Superior temporal gyrus (tissue), 1 donor: Measurements from ENCODE around the gene MEAK7.
A peak's percentile ranks its signal among the peaks of the same experiment; 100 is the strongest.

Experiments
- DNase-seq: peaks from one replicate; pipeline ENCODE4 v3.0.0-alpha.2; 2016; ENCODE audit errors: extremely low spot score

The MEAK7 gene

GRCh38 chr16:84513123-84513522 lies 8.7 kb upstream of the MEAK7 start:
- no peak for DNase-seq

GRCh38 chr16:84511831-84512230 lies 7.4 kb upstream of the MEAK7 start:
- no peak for DNase-seq

- peak; percentile 93 for DNase-seq
Measured at GRCh38 chr16:84511180-84511800, 6.8 kb upstream of the MEAK7 start.

DNA sequence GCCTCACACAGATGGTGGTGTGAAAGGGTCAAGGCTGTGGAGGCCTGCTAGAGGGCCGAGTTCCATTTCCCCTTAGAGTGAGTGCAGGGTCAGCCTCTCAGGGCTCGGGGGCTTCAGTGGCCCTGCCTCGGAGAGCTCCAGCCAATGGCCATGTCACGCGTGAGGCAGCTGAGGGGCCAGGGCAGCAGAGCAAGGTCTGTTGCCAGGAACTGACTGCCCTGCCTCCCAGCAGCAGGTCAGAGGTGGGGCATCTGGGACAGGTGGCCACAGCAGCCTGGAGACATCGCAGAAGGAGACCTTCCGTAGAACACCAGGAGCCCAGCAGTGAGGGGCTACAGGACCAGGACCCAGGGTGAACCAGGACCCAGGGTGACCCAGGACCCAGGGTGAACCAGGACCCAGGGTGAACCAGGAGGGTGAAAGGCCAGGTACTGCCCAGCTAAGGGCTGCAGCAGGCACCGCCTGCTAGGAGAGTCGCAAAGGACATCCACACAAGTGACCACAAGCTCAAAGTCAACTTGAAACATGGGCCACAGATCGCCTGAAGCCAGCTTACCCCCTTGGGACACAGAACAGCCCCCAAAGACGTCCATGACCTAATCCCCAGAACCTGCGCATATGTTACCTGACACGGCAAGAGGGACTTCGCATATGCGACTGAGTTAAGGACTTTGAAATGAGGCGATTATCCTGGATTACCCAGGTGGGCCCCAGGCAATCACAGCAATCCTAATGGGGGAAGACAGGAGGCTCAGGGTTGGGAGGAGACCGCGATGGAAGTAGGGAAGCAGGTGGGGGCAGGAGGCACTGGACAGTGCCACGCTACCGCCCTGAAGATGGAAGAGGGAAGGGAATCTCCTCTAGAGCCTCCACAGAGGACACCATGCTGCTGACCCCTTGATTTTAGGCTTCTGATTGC lies 4.8 kb upstream of the MEAK7 start:
- DNase-seq, result no peak

DNA sequence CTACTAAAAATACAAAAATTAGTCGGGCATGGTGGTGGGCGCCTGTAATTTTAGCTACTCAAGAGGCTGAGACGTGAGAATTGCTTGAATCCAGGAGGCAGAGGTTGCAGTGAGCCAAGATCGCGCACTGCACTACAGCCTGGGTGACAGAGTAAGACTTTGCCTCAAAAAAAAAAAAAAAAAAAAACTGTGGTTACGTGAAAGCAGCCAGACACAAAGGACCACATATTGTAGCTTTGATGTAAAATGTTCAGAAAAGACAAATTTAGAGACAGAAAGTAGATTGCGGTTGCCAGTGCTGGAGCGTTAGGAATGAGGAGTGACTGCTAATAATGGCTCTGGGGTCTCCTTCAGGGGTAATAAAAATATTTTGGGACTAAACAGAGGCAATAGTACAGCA lies 4.0 kb upstream of the MEAK7 start:
- no peak for DNase-seq

GRCh38 chr16:84507011-84507982 lies 2.8 kb upstream of the MEAK7 start:
- no peak for DNase-seq

DNA sequence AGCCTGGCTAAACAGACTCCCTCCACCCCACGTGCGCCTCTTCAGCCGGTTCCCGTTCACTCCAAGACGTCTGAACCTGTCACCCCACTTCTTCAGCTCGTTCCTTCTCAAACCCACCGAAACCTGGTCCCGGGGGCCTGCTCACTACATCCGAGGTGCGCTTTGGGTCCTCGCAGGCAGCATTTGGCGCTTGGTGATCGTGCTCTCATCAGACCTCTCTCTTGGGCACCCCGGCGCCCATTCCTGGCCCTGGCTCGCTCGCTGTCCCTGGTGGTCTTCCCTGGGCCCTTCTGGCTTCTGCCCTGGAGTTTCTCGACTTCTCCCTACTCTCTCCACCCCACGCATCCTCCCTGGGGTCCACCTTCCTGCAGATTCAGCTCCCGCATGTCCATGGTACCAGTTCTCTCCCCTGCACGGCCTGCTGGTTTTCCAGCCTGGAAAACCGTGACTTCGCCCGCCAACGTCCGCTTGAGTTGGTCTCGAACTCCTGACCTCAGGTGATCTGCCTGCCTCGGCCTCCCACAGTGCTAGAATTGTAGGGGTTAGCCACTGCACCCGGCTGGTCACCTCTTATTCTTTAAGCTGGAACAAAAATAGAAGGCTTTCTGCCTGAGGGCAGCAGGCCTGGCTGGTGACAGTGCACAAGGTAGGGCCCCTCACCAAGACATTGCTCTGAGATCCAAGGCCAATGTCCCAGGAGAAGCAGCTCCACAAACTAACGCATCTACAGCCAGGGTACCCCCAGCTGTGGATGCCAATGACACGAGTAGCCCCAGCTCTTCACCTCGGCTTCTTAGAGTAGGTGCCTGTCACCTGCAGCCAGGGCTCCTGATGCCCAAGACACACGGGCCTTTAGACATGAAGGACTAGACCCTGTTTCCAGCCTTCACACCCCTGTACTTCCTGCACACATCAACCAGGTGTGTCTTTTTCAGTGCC lies 1.1 kb upstream of the MEAK7 start:
- no peak for DNase-seq

- DNase-seq, result no peak
Measured at GRCh38 chr16:84503751-84504395, 586 bp downstream of the MEAK7 start.

DNA sequence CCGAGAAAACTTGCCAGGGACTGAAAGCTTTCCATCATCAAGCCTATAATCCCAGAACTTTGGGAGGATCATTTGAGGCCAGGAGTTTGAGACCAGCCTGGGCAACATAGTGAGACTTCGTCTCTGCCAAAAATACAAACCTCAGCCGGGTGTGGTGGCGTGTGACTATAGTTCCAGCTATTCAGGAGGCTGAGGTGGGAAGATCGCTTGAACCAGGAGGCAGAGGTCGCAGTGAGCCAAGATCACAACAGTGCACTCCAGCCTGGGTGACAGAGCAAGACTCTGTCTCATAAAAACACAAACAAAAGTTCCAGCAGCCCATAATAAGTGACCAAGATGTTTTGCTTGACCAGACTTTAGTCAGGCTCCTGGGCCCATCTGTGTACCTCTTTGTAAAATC lies 1.9 kb downstream of the MEAK7 start:
- DNase-seq, result no peak

GRCh38 chr16:84502075-84502474 lies 2.4 kb downstream of the MEAK7 start:
- no peak for DNase-seq

GRCh38 chr16:84501077-84501735 lies 3.3 kb downstream of the MEAK7 start:
- DNase-seq, result no peak

GRCh38 chr16:84500531-84500930 lies 3.9 kb downstream of the MEAK7 start:
- no peak for DNase-seq

GRCh38 chr16:84499638-84500037 lies 4.8 kb downstream of the MEAK7 start:
- DNase-seq, result no peak

DNA sequence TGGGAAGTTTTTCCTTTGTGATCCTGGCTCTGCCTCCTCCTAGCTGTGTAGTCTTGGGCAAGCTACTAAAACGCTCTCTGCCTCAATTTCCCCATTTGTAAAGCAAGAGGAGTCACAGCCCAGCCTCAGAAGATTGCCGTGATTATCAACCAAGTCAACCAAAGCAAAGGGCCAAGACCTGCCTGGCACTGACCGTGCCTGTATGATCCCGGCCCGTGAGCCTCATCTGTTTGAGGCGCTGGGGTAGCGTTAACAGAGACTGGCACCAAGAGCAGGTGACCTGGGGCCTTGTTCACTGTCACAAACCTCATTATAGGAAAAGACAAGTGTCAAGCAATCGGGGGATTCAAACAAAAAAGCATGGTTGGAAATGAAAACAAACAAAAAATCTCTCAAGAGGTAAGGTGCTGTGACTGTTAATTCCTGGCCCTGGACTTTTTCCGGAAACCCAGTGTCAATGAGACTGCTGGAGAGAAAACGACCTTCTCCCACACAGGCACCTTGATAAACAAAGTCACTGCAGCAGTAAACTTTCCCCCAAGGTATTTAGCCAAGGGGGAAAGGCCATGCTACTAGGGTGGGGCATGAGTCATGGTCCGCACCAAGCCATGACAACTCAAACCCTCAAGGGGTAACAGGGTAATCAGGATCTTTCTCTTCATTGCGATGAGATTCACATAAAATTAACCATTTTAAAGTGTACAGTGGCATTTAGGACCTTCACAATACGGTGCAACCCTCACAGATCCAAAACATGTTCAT lies 5.4 kb downstream of the MEAK7 start:
- no peak for DNase-seq

DNA sequence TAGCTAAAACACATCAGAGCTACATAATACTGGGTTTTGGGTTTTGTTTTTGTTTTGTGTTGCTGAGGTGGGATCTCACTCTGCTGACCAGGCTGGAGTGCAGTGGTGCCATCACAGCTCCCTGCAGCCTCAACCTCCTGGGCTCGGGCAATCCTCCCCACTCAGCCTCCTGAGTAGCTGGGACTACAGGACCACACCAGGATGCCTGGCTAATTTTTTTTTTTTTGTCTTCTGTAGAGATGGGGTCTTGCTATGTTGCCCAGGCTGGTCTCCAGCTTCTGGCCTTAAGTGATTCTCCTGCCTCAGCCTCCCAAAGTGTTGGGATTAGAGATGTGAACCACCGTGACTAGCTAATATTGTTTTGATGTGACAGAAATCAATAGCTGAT lies 6.2 kb downstream of the MEAK7 start:
- no peak for DNase-seq

GRCh38 chr16:84497418-84498222 lies 6.8 kb downstream of the MEAK7 start:
- DNase-seq, result no peak

- DNase-seq, result no peak
Measured at GRCh38 chr16:84496991-84497390, 7.5 kb downstream of the MEAK7 start.

DNA sequence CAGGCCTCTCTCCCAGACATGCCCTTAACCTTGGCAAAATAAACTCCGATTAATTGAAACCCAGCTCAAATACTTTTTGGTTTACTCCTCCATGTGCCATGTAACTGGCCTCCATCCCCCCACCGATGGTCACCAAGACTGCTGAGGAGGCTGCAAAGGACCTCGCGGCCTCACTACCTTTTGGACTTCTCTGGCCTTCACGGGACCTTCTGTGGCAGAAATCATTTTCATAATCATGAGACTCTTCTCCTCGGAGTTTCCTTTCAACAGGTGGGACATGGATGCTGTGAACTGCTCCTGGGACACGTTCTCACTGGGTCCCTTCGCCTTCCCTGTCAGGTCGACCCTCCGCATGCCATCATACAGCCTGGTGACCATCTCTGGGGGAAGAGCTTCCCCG lies 9.0 kb downstream of the MEAK7 start:
- DNase-seq, result no peak
